Astrocyte (in vitro differentiated cells and primary cell): ENCODE measurements around the gene SLC25A30. TPM values are rescaled to one million over a fixed set of nuclear protein-coding genes. Genes with fewer than 3 reads are reported as not detected.
"Not testable (repeated sequence)": the region's sequence is repeated elsewhere in the genome, so short reads cannot be mapped to it uniquely, and the experiment has no call there.

Experiments used
- DNase-seq: peaks from one replicate; pipeline ENCODE4 v3.0.0-alpha.2; 2010; ENCODE audit warnings: low read depth
- FAIRE-seq: peaks from 2 replicates; lab custom pipeline; 2011; peaks lifted over from hg19 to GRCh38; lab: Jason Lieb, UNC
- H2AFZ ChIP-seq: 2 replicates; pipeline ENCODE4 v1.6.0; 2012; ENCODE audit warnings: low read depth, low read length, inconsistent platforms
- H3K27ac ChIP-seq: 2 replicates; pipeline ENCODE4 v1.5.1; 2011; ENCODE audit warnings: low read depth, low read length, inconsistent platforms
- H3K27me3 ChIP-seq: 2 replicates; pipeline ENCODE4 v1.6.0; 2011; ENCODE audit warnings: low read length, inconsistent platforms; ENCODE audit not compliant: insufficient read depth
- H3K36me3 ChIP-seq: 2 replicates; pipeline ENCODE4 v1.5.1; 2011; ENCODE audit warnings: low read length, inconsistent platforms; ENCODE audit not compliant: insufficient read depth
- H3K4me1 ChIP-seq: 2 replicates; pipeline ENCODE4 v1.5.1; 2011; ENCODE audit warnings: low read length, inconsistent platforms; ENCODE audit not compliant: insufficient read depth
- H3K4me2 ChIP-seq: 2 replicates; pipeline ENCODE4 v1.6.0; 2012; ENCODE audit warnings: low read length, inconsistent platforms
- H3K4me3 ChIP-seq: 2 replicates; pipeline ENCODE4 v1.5.1; 2011; ENCODE audit warnings: low read depth, mild to moderate bottlenecking, low read length, inconsistent platforms; ENCODE audit not compliant: insufficient read depth
- H3K79me2 ChIP-seq: 2 replicates; pipeline ENCODE4 v1.6.0; 2012; ENCODE audit warnings: mild to moderate bottlenecking, low read length, inconsistent platforms; ENCODE audit not compliant: insufficient read depth
- H3K9ac ChIP-seq: 2 replicates; pipeline ENCODE4 v1.6.0; 2012; ENCODE audit warnings: mild to moderate bottlenecking, low read length, inconsistent platforms
- H3K9me3 ChIP-seq: 2 replicates; pipeline ENCODE4 v1.5.1; 2012; ENCODE audit warnings: low read depth, mild to moderate bottlenecking, low read length, inconsistent platforms; ENCODE audit not compliant: insufficient read depth
- H4K20me1 ChIP-seq: 2 replicates; pipeline ENCODE4 v1.6.0; 2012; ENCODE audit warnings: low read length, inconsistent platforms; ENCODE audit not compliant: insufficient read depth
- H3K27ac Mint-ChIP-seq: one replicate; pipeline ENCODE4 v1.8.0; 2021; ENCODE audit warnings: mild to moderate bottlenecking, mixed read lengths; ENCODE audit not compliant: unreplicated experiment
- H3K27me3 Mint-ChIP-seq: one replicate; pipeline ENCODE4 v1.8.0; 2021; ENCODE audit warnings: low read depth, mixed read lengths; ENCODE audit not compliant: unreplicated experiment
- H3K36me3 Mint-ChIP-seq: one replicate; pipeline ENCODE4 v1.8.0; 2021; ENCODE audit warnings: low read depth, mixed read lengths; ENCODE audit not compliant: unreplicated experiment
- H3K4me1 Mint-ChIP-seq: one replicate; pipeline ENCODE4 v1.8.0; 2021; ENCODE audit warnings: low read depth, mixed read lengths; ENCODE audit not compliant: unreplicated experiment
- H3K4me3 Mint-ChIP-seq: one replicate; pipeline ENCODE4 v1.8.0; 2021; ENCODE audit warnings: mild to moderate bottlenecking, moderate library complexity, mixed read lengths; ENCODE audit not compliant: unreplicated experiment
- H3K9me3 Mint-ChIP-seq: one replicate; pipeline ENCODE4 v1.8.0; 2021; ENCODE audit warnings: mild to moderate bottlenecking, mixed read lengths; ENCODE audit not compliant: unreplicated experiment
- EZH2 ChIP-seq: IDR thresholded peaks from 2 replicates; pipeline ENCODE4 v1.6.1; 2012; ENCODE audit warnings: mild to moderate bottlenecking, low read length, inconsistent platforms; ENCODE audit not compliant: insufficient read depth
- total RNA-seq: library from RNA; stranded (reverse); gene quantifications from 2 replicates; pipeline ENCODE4 v1.2.1, GENCODE V29; 2021
- TF ChIP-seq, protein P1 (sequence below): IDR thresholded peaks from 2 replicates; pipeline ENCODE4 v1.5.1; 2011; ENCODE audit warnings: low read depth, mild to moderate bottlenecking, inconsistent platforms, low read length, moderate library complexity; ENCODE audit not compliant: insufficient read depth

Gene SLC25A30
- total RNA-seq, 1 donor from 2014 or later: 14.3 TPM

DNA sequence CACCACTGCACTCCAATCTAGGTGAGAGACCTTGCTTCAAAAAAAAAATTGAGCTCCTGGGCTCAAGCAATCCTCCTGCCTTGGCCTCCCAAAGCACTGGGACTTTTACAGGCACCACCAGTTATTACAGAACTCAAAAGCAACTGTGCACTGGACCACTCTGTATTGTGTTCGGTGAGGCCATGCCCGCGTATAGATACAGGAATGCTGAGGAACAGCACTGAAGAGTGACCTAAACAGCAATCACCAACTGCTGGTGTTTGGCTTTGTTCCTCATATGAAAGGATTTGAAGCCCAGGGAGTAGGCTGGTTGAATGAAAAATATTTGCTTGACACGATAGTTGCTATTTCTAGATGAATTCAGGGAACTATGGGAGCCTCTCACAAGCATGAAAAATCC lies 29.5 kb downstream of the SLC25A30 start:
- Histone ChIP-seq H3K36me3 (no peaks in the 10 kb centered on the region), H4K20me1 (no peaks in the 10 kb centered on the region), H3K27ac (no peak overlapping the region), H3K79me2 (no peaks in the 10 kb centered on the region), H3K4me2 (no peak overlapping the region), H3K9me3 (no peaks in the 10 kb centered on the region), H3K9ac (no peak overlapping the region), H2AFZ (no peak overlapping the region), H3K4me1 (no peaks in the 10 kb centered on the region), H3K27me3 (no peaks in the 10 kb centered on the region), H3K4me3 (no peak overlapping the region)
- DNase-seq (no peak), FAIRE-seq (no peak)
- Mint-ChIP-seq H3K9me3 (no peaks in the 10 kb centered on the region), H3K4me3 (no peak overlapping the region), H3K36me3 (peaks cover 16% of the 10 kb centered on the region), H3K27ac (no peak overlapping the region), H3K27me3 (no peaks in the 10 kb centered on the region), H3K4me1 (no peaks in the 10 kb centered on the region)
- TF ChIP-seq, protein P1, sequence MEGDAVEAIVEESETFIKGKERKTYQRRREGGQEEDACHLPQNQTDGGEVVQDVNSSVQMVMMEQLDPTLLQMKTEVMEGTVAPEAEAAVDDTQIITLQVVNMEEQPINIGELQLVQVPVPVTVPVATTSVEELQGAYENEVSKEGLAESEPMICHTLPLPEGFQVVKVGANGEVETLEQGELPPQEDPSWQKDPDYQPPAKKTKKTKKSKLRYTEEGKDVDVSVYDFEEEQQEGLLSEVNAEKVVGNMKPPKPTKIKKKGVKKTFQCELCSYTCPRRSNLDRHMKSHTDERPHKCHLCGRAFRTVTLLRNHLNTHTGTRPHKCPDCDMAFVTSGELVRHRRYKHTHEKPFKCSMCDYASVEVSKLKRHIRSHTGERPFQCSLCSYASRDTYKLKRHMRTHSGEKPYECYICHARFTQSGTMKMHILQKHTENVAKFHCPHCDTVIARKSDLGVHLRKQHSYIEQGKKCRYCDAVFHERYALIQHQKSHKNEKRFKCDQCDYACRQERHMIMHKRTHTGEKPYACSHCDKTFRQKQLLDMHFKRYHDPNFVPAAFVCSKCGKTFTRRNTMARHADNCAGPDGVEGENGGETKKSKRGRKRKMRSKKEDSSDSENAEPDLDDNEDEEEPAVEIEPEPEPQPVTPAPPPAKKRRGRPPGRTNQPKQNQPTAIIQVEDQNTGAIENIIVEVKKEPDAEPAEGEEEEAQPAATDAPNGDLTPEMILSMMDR: no peak
- no peak for TF ChIP-seq EZH2

DNA sequence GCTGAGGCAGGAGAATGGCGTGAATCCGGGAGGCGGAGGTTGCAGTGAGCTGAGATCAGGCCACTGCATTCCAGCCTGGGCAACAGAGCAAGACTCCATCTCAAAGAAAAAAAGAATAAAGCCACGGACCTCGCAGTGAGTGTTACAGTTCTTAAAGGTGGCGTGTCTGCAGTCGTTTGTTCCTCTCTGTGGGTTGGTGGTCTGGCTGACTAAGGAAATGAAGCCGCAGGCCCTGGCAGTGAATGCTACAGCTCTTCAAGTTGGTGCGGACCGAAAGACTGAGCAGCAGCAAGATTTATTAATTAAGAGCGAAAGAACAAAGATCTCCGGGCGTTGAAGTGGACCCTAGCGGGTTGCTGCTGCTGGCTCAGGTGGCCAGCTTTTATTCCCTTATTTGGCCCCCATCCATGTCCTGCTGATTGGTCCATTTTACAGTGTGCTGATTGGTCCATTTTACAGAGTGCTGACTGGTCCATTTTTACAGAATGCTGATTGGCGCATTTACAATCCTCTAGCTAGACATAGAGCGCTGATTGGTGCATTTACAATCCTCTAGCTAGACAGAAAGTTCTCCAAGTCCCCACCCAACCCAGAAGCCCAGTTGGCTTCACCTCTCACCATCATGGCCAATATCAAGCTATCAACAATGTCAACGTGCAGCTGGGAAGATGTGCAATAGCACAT lies 31.1 kb downstream of the SLC25A30 start:
- H4K20me1 ChIP-seq, FAIRE-seq, H3K4me1 ChIP-seq, H3K27me3 Mint-ChIP-seq, H3K4me1 Mint-ChIP-seq, H3K4me3 Mint-ChIP-seq, H3K9me3 Mint-ChIP-seq, H3K27ac Mint-ChIP-seq, H3K36me3 ChIP-seq, H3K4me3 ChIP-seq, DNase-seq, H3K4me2 ChIP-seq, H3K9me3 ChIP-seq, H2AFZ ChIP-seq, H3K27me3 ChIP-seq, H3K79me2 ChIP-seq, H3K27ac ChIP-seq, H3K9ac ChIP-seq: not testable (repeated sequence)
- peaks cover 16% of the 10 kb centered on the region for H3K36me3 Mint-ChIP-seq

GRCh38 chr13:45385907-45386553 lies 32.1 kb downstream of the SLC25A30 start:
- no peaks in the 10 kb centered on the region for H3K36me3 ChIP-seq
- Mint-ChIP-seq H3K4me3 (no peak overlapping the region), H3K27me3 (no peaks in the 10 kb centered on the region), H3K27ac (no peak overlapping the region), H3K9me3 (no peaks in the 10 kb centered on the region), H3K36me3 (peaks cover 16% of the 10 kb centered on the region), H3K4me1 (no peaks in the 10 kb centered on the region)
- no peak overlapping the region for H3K4me2 ChIP-seq
- H3K9ac ChIP-seq: no peak overlapping the region
- H3K27me3 ChIP-seq: no peaks in the 10 kb centered on the region
- TF ChIP-seq, protein P1: no peak
- no peak for TF ChIP-seq EZH2
- FAIRE-seq: no peak
- no peaks in the 10 kb centered on the region for H3K4me1 ChIP-seq
- H3K27ac ChIP-seq: no peak overlapping the region
- no peak for DNase-seq
- no peaks in the 10 kb centered on the region for H3K9me3 ChIP-seq
- no peaks in the 10 kb centered on the region for H3K79me2 ChIP-seq
- H2AFZ ChIP-seq: no peak overlapping the region
- no peaks in the 10 kb centered on the region for H4K20me1 ChIP-seq
- H3K4me3 ChIP-seq: no peak overlapping the region
